Vagina (tissue), 2 donors: ENCODE data around the gene SH2D7.

Source experiments
- CTCF ChIP-seq, 3 experiments: fragments of 450-650 bp in 2 of 3; fragments of 200-600 bp in 1 of 3; sonication (generic) in 1 of 3; IDR thresholded peaks; one replicate each; pipeline ENCODE4 v1.5.1; 2017 to 2019; ENCODE audit warnings: antibody characterized with exemption in 3 of 3, mild to moderate bottlenecking in 2 of 3, moderate library complexity in 2 of 3
- POLR2A ChIP-seq, 2 donors: fragments of 450-650 bp; IDR thresholded peaks; one replicate each; pipeline ENCODE4 v1.6.1; 2017; ENCODE audit warnings: antibody characterized with exemption in 2 of 2, mild to moderate bottlenecking in 2 of 2, moderate library complexity in 2 of 2
- POLR2AphosphoS5 ChIP-seq, 2 donors: sonication (generic); formaldehyde crosslinking; IDR thresholded peaks; one replicate each; pipeline ENCODE4 v1.9.0; 2017; ENCODE audit warnings: antibody characterized with exemption in 2 of 2, mild to moderate bottlenecking in 2 of 2, low read depth in 1 of 2; ENCODE audit not compliant: insufficient read depth in 1 of 2

- TF ChIP-seq CTCF (IDR thresholded peaks at IDR 0.05) (no peak), POLR2A (IDR thresholded peaks at IDR 0.05) (no peak), POLR2AphosphoS5 (IDR thresholded peaks at IDR 0.05; ENCODE audit: insufficient read depth in 1 of 2, low read depth in 1 of 2) (no peak)
These were observed 10.1 kb upstream of the SH2D7 start for GRCh38 chr15:78082106-78082742.
